Measurements from ENCODE around the gene EPDR1. TPM values are rescaled to one million over a fixed set of nuclear protein-coding genes. Genes with fewer than 3 reads are reported as not detected.

The EPDR1 gene
- total RNA-seq, 1 donor from 2014 or later = 21.3 TPM

- peak; percentile 14 for DNase-seq (ENCODE audit: extremely low read depth, low read depth, low spot score)
Measured at GRCh38 chr7:37973915-37974314, 53.5 kb downstream of the EPDR1 start.

GRCh38 chr7:37974711-37975110 is 54.3 kb downstream of the EPDR1 start:
- DNase-seq (ENCODE audit: extremely low read depth, low read depth, low spot score) = no peak

- DNase-seq (ENCODE audit: extremely low read depth, low read depth, low spot score) = no peak
Measured at GRCh38 chr7:37977243-37977642, 56.8 kb downstream of the EPDR1 start.

- DNase-seq (ENCODE audit: extremely low read depth, low read depth, low spot score) = no peak
Measured at GRCh38 chr7:37981664-37982063, 61.2 kb downstream of the EPDR1 start.

- no peak for DNase-seq (ENCODE audit: extremely low read depth, low read depth, low spot score)
Measured at GRCh38 chr7:37982423-37982822, 62.0 kb downstream of the EPDR1 start.

- DNase-seq (ENCODE audit: extremely low read depth, low read depth, low spot score) = no peak
Measured at GRCh38 chr7:37984750-37985390, 64.4 kb downstream of the EPDR1 start.

- DNase-seq (ENCODE audit: extremely low read depth, low read depth, low spot score) = no peak
Measured at GRCh38 chr7:37986908-37987330, 66.5 kb downstream of the EPDR1 start.

- DNase-seq (ENCODE audit: extremely low read depth, low read depth, low spot score) = no peak
Measured at GRCh38 chr7:37987732-37988131, 67.3 kb downstream of the EPDR1 start.

- no peak for DNase-seq (ENCODE audit: extremely low read depth, low read depth, low spot score)
Measured at GRCh38 chr7:37988721-37989650, 68.5 kb downstream of the EPDR1 start.

- DNase-seq (ENCODE audit: extremely low read depth, low read depth, low spot score) = no peak
Measured at GRCh38 chr7:37990337-37990736, 69.9 kb downstream of the EPDR1 start.

- no peak for DNase-seq (ENCODE audit: extremely low read depth, low read depth, low spot score)
Measured at GRCh38 chr7:37993060-37993501, 72.6 kb downstream of the EPDR1 start.

GRCh38 chr7:37999673-38000072 is 79.2 kb downstream of the EPDR1 start:
- DNase-seq (ENCODE audit: extremely low read depth, low read depth, low spot score) = no peak

GRCh38 chr7:38000272-38000671 is 79.8 kb downstream of the EPDR1 start:
- DNase-seq (ENCODE audit: extremely low read depth, low read depth, low spot score) = no peak

Other genes starting within 250 kb of the EPDR1 start
- not detected in 2 replicates for gene GPR141, start 236.9 kb upstream of the EPDR1 start, total RNA-seq
- gene NME8, start 72.0 kb upstream of the EPDR1 start, total RNA-seq = not detected in 2 replicates
- 0.39 TPM in 1 of 2 replicates, not detected in the other for gene SFRP4, start 3.8 kb upstream of the EPDR1 start, total RNA-seq